K562 (cell line): ENCODE results near the gene NAA80. TPM values are rescaled to one million over a fixed set of nuclear protein-coding genes. Genes with fewer than 3 reads are reported as not detected.

Experiments
- CC2D1A ChIP-seq: fragments of 450-650 bp; IDR thresholded peaks from 2 replicates; pipeline ENCODE4 v1.6.1; 2017; ENCODE audit warnings: mild to moderate bottlenecking
- DDX20 ChIP-seq: fragments of 450-650 bp; IDR thresholded peaks from 2 replicates; pipeline ENCODE4 v1.6.1; 2016; ENCODE audit warnings: missing genetic modification characterization, low read depth, mild to moderate bottlenecking, missing compliant biosample characterization, moderate library complexity
- ELF2 ChIP-seq: fragments of 250-450 bp; sonication (Bioruptor Pico); IDR thresholded peaks from 2 replicates; pipeline ENCODE4 v1.5.0; 2021; ENCODE audit warnings: mild to moderate bottlenecking
- FOXA1 ChIP-seq: fragments of 450-650 bp; IDR thresholded peaks from 2 replicates; pipeline ENCODE4 v1.6.1; 2016; ENCODE audit warnings: mild to moderate bottlenecking, borderline replicate concordance
- SIX5 ChIP-seq, 2 experiments: IDR thresholded peaks; 2 replicates each; pipeline ENCODE4 v1.6.1; 2011; ENCODE audit warnings: low read length in 2 of 2, borderline replicate concordance in 1 of 2, low read depth in 1 of 2, mild to moderate bottlenecking in 1 of 2, moderate library complexity in 1 of 2; ENCODE audit not compliant: insufficient read depth in 1 of 2
- SMAD2 ChIP-seq: fragments of 150-350 bp; IDR thresholded peaks from 2 replicates; pipeline ENCODE4 v1.6.1; 2014; ENCODE audit warnings: low read depth, mild to moderate bottlenecking, low read length
- SMARCB1 ChIP-seq: IDR thresholded peaks from 2 replicates; pipeline ENCODE4 v1.6.1; 2011; ENCODE audit warnings: improper control_type of control experiment, low read depth; ENCODE audit not compliant: insufficient read length
- SNRNP70 ChIP-seq: fragments of 200-400 bp; formaldehyde crosslinking; optimal IDR thresholded peaks from 2 replicates; pipeline ENCODE3; 2017; ENCODE audit warnings: low read depth, low read length
- XRCC3 ChIP-seq: fragments of 450-650 bp; IDR thresholded peaks from 2 replicates; pipeline ENCODE4 v1.6.1; 2017; ENCODE audit warnings: mild to moderate bottlenecking, moderate library complexity
- ZNF3 ChIP-seq: fragments of 250-450 bp; sonication (Bioruptor Pico); IDR thresholded peaks from 2 replicates; pipeline ENCODE4 v1.5.0; 2021; ENCODE audit warnings: mild to moderate bottlenecking, moderate library complexity
- ZNF764 ChIP-seq: fragments of 250-450 bp; sonication (Bioruptor Pico); IDR thresholded peaks from 2 replicates; pipeline ENCODE4 v1.4.0; 2020; ENCODE audit warnings: low read depth, mild to moderate bottlenecking, moderate library complexity
- polyA plus RNA-seq, 8 experiments: library from polyadenylated mRNA; depleted of rRNA in 4 of 8; stranded (reverse) in 5 of 8; unstranded in 3 of 8; fragments of >200 nt; fragmentation: Nextera tagmentation in 2 of 8; fragmentation: Illumina TruSeq in 1 of 8; extraction: Ambion mirVana in 2 of 8; extraction: Trizol in 1 of 8; gene quantifications; 2 replicates each; pipeline versions ENCODE4 v1.2.1 to v1.2.3, GENCODE V29; 2011 to 2014; ENCODE audit warnings: inconsistent platforms in 1 of 8, missing spikeins in 1 of 8
- total RNA-seq, 7 experiments: library from RNA; depleted of rRNA in 6 of 7; stranded (reverse); fragments of >200 nt in 6 of 7; fragmentation: Illumina TruSeq in 2 of 7; extraction: Trizol in 2 of 7; gene quantifications; 2 replicates each; pipeline versions ENCODE4 v1.2.1 to v1.2.3, GENCODE V29; 2011 to 2021; ENCODE audit warnings: low replicate concordance in 1 of 7
- TF ChIP-seq, protein P1 (sequence below): sonication (generic); formaldehyde crosslinking; IDR thresholded peaks from 2 replicates; pipeline ENCODE4 v1.8.1; 2023; ENCODE audit warnings: missing genetic modification reagents, mild to moderate bottlenecking, borderline replicate concordance
- TF ChIP-seq, protein P2 (sequence below): IDR thresholded peaks from 2 replicates; pipeline ENCODE4 v1.6.1; 2011; ENCODE audit not compliant: insufficient read length; ENCODE audit errors: extremely low read depth
- TF ChIP-seq, protein P3 (sequence below): fragments of 450-650 bp; formaldehyde crosslinking; IDR thresholded peaks from 2 replicates; pipeline ENCODE4 v1.4.0; 2022; ENCODE audit warnings: missing genetic modification characterization
- TF ChIP-seq, protein P4 (sequence below): sonication (generic); formaldehyde crosslinking; IDR thresholded peaks from 2 replicates; pipeline ENCODE4 v1.4.0; 2020; ENCODE audit warnings: mild to moderate bottlenecking, missing genetic modification reagents
- TF ChIP-seq, protein P5 (sequence below): fragments of 450-650 bp; formaldehyde crosslinking; conservative IDR thresholded peaks from 2 replicates; pipeline ENCODE4 v1.4.0; 2022; ENCODE audit warnings: mild to moderate bottlenecking, missing genetic modification characterization

NAA80 gene
- total and polyA plus RNA-seq, 9 of the 15 experiments (the other 6 are each of a cell fraction or from before 2014, with no cell fraction given) = 0.82 to 24.0 (median 8.6) TPM

DNA sequence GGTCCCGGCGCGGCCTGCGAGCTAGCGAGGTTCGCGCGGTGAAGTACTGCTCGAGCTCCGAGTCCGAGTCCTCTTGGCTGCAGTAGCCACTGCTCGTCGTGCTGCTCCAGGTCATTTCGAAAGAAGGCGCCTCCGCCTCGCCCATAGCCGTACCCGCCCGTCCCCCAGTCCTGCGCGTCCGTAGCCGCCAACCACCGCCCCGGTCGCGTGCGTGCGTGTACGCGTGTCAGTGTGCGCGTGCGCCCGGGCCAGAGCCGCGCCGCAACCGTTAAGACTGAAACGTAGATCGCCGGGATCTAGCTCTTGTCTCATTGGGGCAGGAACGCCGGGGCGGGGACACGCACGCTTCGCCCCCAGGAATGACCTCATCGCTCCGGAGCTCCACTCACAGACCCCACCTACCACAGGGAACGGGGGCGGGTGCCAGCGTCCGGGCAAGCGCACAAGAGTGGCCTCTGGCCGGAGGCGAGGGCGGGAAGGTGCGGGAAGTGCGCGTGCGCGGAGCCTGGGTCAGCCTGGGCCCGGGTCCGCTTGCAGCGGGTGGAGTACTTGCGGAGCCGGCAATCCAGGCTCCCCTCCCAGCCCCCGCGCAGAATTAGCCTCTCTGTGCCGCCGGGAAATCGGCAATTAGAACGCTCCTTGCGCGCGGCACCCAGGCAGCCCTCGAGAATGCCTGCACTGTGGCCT is 38.1 kb upstream of the NAA80 start (continued):
- TF ChIP-seq, protein P1, sequence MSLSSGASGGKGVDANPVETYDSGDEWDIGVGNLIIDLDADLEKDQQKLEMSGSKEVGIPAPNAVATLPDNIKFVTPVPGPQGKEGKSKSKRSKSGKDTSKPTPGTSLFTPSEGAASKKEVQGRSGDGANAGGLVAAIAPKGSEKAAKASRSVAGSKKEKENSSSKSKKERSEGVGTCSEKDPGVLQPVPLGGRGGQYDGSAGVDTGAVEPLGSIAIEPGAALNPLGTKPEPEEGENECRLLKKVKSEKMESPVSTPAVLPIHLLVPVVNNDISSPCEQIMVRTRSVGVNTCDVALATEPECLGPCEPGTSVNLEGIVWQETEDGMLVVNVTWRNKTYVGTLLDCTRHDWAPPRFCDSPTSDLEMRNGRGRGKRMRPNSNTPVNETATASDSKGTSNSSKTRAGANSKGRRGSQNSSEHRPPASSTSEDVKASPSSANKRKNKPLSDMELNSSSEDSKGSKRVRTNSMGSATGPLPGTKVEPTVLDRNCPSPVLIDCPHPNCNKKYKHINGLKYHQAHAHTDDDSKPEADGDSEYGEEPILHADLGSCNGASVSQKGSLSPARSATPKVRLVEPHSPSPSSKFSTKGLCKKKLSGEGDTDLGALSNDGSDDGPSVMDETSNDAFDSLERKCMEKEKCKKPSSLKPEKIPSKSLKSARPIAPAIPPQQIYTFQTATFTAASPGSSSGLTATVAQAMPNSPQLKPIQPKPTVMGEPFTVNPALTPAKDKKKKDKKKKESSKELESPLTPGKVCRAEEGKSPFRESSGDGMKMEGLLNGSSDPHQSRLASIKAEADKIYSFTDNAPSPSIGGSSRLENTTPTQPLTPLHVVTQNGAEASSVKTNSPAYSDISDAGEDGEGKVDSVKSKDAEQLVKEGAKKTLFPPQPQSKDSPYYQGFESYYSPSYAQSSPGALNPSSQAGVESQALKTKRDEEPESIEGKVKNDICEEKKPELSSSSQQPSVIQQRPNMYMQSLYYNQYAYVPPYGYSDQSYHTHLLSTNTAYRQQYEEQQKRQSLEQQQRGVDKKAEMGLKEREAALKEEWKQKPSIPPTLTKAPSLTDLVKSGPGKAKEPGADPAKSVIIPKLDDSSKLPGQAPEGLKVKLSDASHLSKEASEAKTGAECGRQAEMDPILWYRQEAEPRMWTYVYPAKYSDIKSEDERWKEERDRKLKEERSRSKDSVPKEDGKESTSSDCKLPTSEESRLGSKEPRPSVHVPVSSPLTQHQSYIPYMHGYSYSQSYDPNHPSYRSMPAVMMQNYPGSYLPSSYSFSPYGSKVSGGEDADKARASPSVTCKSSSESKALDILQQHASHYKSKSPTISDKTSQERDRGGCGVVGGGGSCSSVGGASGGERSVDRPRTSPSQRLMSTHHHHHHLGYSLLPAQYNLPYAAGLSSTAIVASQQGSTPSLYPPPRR (CRISPR knock-in tag) = no peak
- TF ChIP-seq ZNF764 (CRISPR knock-in tag) (no peak), SMAD2 (no peak), SMARCB1 (no peak), XRCC3 (no peak), ELF2 (CRISPR knock-in tag) (no peak), CC2D1A (no peak), ZNF3 (CRISPR knock-in tag) (no peak), SIX5 (IDR thresholded peaks at IDR 0.05; ENCODE audit: borderline replicate concordance in 1 of 2, insufficient read depth in 1 of 2, low read depth in 1 of 2, low read length in 2 of 2) (no peak), SNRNP70 (no peak), FOXA1 (no peak), DDX20 (no peak)
- TF ChIP-seq, protein P2, sequence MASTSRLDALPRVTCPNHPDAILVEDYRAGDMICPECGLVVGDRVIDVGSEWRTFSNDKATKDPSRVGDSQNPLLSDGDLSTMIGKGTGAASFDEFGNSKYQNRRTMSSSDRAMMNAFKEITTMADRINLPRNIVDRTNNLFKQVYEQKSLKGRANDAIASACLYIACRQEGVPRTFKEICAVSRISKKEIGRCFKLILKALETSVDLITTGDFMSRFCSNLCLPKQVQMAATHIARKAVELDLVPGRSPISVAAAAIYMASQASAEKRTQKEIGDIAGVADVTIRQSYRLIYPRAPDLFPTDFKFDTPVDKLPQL = no peak
- TF ChIP-seq, protein P3, sequence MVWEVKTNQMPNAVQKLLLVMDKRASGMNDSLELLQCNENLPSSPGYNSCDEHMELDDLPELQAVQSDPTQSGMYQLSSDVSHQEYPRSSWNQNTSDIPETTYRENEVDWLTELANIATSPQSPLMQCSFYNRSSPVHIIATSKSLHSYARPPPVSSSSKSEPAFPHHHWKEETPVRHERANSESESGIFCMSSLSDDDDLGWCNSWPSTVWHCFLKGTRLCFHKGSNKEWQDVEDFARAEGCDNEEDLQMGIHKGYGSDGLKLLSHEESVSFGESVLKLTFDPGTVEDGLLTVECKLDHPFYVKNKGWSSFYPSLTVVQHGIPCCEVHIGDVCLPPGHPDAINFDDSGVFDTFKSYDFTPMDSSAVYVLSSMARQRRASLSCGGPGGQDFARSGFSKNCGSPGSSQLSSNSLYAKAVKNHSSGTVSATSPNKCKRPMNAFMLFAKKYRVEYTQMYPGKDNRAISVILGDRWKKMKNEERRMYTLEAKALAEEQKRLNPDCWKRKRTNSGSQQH (CRISPR knock-in tag) = 0 out of 2 replicates have a peak, but pooled peaks have one; percentile 18
- TF ChIP-seq, protein P4, sequence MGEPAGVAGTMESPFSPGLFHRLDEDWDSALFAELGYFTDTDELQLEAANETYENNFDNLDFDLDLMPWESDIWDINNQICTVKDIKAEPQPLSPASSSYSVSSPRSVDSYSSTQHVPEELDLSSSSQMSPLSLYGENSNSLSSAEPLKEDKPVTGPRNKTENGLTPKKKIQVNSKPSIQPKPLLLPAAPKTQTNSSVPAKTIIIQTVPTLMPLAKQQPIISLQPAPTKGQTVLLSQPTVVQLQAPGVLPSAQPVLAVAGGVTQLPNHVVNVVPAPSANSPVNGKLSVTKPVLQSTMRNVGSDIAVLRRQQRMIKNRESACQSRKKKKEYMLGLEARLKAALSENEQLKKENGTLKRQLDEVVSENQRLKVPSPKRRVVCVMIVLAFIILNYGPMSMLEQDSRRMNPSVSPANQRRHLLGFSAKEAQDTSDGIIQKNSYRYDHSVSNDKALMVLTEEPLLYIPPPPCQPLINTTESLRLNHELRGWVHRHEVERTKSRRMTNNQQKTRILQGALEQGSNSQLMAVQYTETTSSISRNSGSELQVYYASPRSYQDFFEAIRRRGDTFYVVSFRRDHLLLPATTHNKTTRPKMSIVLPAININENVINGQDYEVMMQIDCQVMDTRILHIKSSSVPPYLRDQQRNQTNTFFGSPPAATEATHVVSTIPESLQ = no peak; the same call in 1 of the 2 replicates
- TF ChIP-seq, protein P5, sequence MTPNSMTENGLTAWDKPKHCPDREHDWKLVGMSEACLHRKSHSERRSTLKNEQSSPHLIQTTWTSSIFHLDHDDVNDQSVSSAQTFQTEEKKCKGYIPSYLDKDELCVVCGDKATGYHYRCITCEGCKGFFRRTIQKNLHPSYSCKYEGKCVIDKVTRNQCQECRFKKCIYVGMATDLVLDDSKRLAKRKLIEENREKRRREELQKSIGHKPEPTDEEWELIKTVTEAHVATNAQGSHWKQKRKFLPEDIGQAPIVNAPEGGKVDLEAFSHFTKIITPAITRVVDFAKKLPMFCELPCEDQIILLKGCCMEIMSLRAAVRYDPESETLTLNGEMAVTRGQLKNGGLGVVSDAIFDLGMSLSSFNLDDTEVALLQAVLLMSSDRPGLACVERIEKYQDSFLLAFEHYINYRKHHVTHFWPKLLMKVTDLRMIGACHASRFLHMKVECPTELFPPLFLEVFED = peak; percentile 21; the same call in 1 of the 2 replicates
